ENCODE measurements around the gene FAM241A.

- TF ChIP-seq POLR2A (IDR thresholded peaks at IDR 0.05): no peak
- TF ChIP-seq CTCF (IDR thresholded peaks at IDR 0.05): no peak
Observed at GRCh38 chr4:112190684-112191083, 45.4 kb downstream of the FAM241A start.

Measured in lower leg skin (tissue), 3 donors.